HCT116 (cell line): ENCODE measurements around the gene RAB32. TPM values are rescaled to one million over a fixed set of nuclear protein-coding genes. Genes with fewer than 3 reads are reported as not detected.
"Not testable (repeated sequence)": the region's sequence is repeated elsewhere in the genome, so short reads cannot be mapped to it uniquely, and the experiment has no call there.

Experiments
- ATAC-seq: fragments of 200-7000 bp; cut with Tn5 transposase; 2 replicates; pipeline ENCODE4 v1.9.1; 2020; ENCODE audit warnings: mild to moderate bottlenecking, moderate library complexity
- BruUV-seq: library from RNA; stranded (reverse); fragments of 400-500 nt; replicated peaks from 2 replicates; lab custom pipeline; 2021; lab: Mats Ljungman, UMichigan
- CTCF ChIA-PET: fragments of 300-600 bp; sonication (Branson Sonifier 250); formaldehyde crosslinking; loops from one replicate; lab custom pipeline; 2021; ENCODE audit warnings: antibody characterized with exemption; lab: Charles Lee
- POLR2A ChIA-PET: fragments of 300-600, 350-600 bp; sonication (Branson Sonifier 250); formaldehyde crosslinking; loops from one replicate; lab custom pipeline; 2021; ENCODE audit warnings: antibody characterized with exemption; lab: Charles Lee
- RAD21 ChIA-PET, 2 experiments: fragments of 300-600 bp; sonication (Branson Sonifier 250); formaldehyde crosslinking; loops; one replicate each; lab custom pipeline; 2023; ENCODE audit warnings: low total read pairs in 2 of 2; ENCODE audit not compliant: uncharacterized antibody in 2 of 2, unreplicated experiment in 2 of 2, low non-redundant PET in 1 of 2; lab: Charles Lee
- DNase-seq: peaks from one replicate; pipeline ENCODE4 v3.0.0-alpha.2; 2010; ENCODE audit warnings: low read depth, low spot score
- H2AFZ ChIP-seq: fragments of 200-600 bp; shearing (Covaris generic), sonication (generic); 2 replicates; pipeline ENCODE4 v1.6.1; 2017; ENCODE audit warnings: low read depth, mixed run types, mixed read lengths, antibody characterized with exemption, low read length; ENCODE audit not compliant: poor library complexity, severe bottlenecking
- H3K27ac ChIP-seq: 2 replicates; pipeline ENCODE4 v1.5.1; 2012; ENCODE audit warnings: low read depth, low read length
- H3K27me3 ChIP-seq: fragments of 200-600 bp; sonication (generic); 2 replicates; pipeline ENCODE4 v1.6.1; 2016; ENCODE audit warnings: mixed run types, low read length, mixed read lengths; ENCODE audit not compliant: insufficient read depth
- H3K36me3 ChIP-seq, 2 experiments: fragments of 200-500 bp in 1 of 2; fragments of 200-600 bp in 1 of 2; sonication (Bioruptor generic) in 1 of 2; sonication (generic) in 1 of 2; 2 replicates each; pipeline versions ENCODE4 v1.5.1 to v1.6.1; 2014 to 2016; ENCODE audit warnings: low read length in 2 of 2, inconsistent platforms in 1 of 2, mixed read lengths in 1 of 2, mixed run types in 1 of 2; ENCODE audit not compliant: insufficient read depth in 2 of 2, control insufficient read depth in 1 of 2
- H3K4me1 ChIP-seq, 2 experiments: fragments of 200-600 bp in 1 of 2; sonication (generic) in 1 of 2; 2 replicates each; pipeline versions ENCODE4 v1.5.1 to v1.6.1; 2012 to 2017; ENCODE audit warnings: low read length in 2 of 2, inconsistent platforms in 1 of 2, mild to moderate bottlenecking in 1 of 2, mixed read lengths in 1 of 2, mixed run types in 1 of 2, moderate library complexity in 1 of 2; ENCODE audit not compliant: insufficient read depth in 2 of 2, control insufficient read depth in 1 of 2
- H3K4me2 ChIP-seq: fragments of 200-600 bp; sonication (generic); 2 replicates; pipeline ENCODE4 v1.6.1; 2017; ENCODE audit warnings: mixed run types, low read length, mixed read lengths
- H3K4me3 ChIP-seq, 2 experiments: fragments of 200-600 bp in 1 of 2; sonication (generic) in 1 of 2; replicated peaks in 1 of 2; 2 replicates each; pipeline ENCODE4 v1.5.1; 2011 to 2016; ENCODE audit warnings: low read length in 2 of 2, control low read depth in 1 of 2, low read depth in 1 of 2, mild to moderate bottlenecking in 1 of 2, mixed read lengths in 1 of 2, mixed run types in 1 of 2
- H3K79me2 ChIP-seq: fragments of 200-600 bp; sonication (generic); 2 replicates; pipeline ENCODE4 v1.6.1; 2017; ENCODE audit warnings: mild to moderate bottlenecking, mixed run types, low read length, moderate library complexity, mixed read lengths; ENCODE audit not compliant: insufficient read depth
- H3K9ac ChIP-seq: fragments of 200-600 bp; sonication (generic); 2 replicates; pipeline ENCODE4 v1.6.1; 2016; ENCODE audit warnings: low read length, mixed read lengths
- H3K9me2 ChIP-seq: fragments of 200-600 bp; sonication (generic), shearing (Covaris generic); 2 replicates; pipeline ENCODE4 v1.6.1; 2017; ENCODE audit warnings: mixed run types, mild to moderate bottlenecking, moderate library complexity; ENCODE audit not compliant: insufficient read depth
- H3K9me3 ChIP-seq, 2 experiments: fragments of 200-500 bp in 1 of 2; fragments of 200-600 bp in 1 of 2; sonication (Bioruptor generic) in 1 of 2; sonication (generic) in 1 of 2; 2 replicates each; pipeline ENCODE4 v1.6.1; 2014 to 2017; ENCODE audit warnings: low read length in 2 of 2, mixed read lengths in 2 of 2, inconsistent platforms in 1 of 2, low read depth in 1 of 2, mild to moderate bottlenecking in 1 of 2, mixed run types in 1 of 2, moderate library complexity in 1 of 2; ENCODE audit not compliant: control insufficient read depth in 1 of 2, insufficient read depth in 1 of 2
- H4K20me1 ChIP-seq: fragments of 200-600 bp; sonication (generic), shearing (Covaris generic); 2 replicates; pipeline ENCODE4 v1.6.1; 2017; ENCODE audit warnings: mixed run types, mild to moderate bottlenecking, moderate library complexity; ENCODE audit not compliant: insufficient read depth
- CBX3 ChIP-seq: IDR thresholded peaks from 2 replicates; pipeline ENCODE4 v1.6.1; 2012; ENCODE audit warnings: low read depth
- EZH2 ChIP-seq: fragments of 200-600 bp; sonication (generic); IDR thresholded peaks from 2 replicates; pipeline ENCODE4 v1.6.1; 2017; ENCODE audit warnings: antibody characterized with exemption, mixed run types
- POLR2AphosphoS5 ChIP-seq: IDR thresholded peaks from 2 replicates; pipeline ENCODE4 v1.6.1; 2011; ENCODE audit warnings: mild to moderate bottlenecking, low read depth, low read length, moderate library complexity
- SP1 ChIP-seq: IDR thresholded peaks from 2 replicates; pipeline ENCODE4 v1.6.1; 2012; ENCODE audit warnings: low read depth
- intact Hi-C: fragments of 100-400 bp; cut with micrococcal nuclease; formaldehyde crosslinking; loops from 2 replicates; pipeline ENCODE4 v1.10.0; 2022
- total RNA-seq: library from RNA; stranded (reverse); gene quantifications from one replicate; pipeline ENCODE4 v1.2.1, GENCODE V29; 2021; ENCODE audit not compliant: unreplicated experiment
- TF ChIP-seq, protein P1 (sequence below): IDR thresholded peaks from 2 replicates; pipeline ENCODE4 v1.6.1; 2012

Gene RAB32
- total RNA-seq, 1 experiment from 2014 or later = not detected

GRCh38 chr6:146568619-146569018, 25.0 kb downstream of the RAB32 start:
- H3K27ac ChIP-seq, H3K4me1 ChIP-seq, H3K9me3 ChIP-seq, H3K79me2 ChIP-seq, H3K36me3 ChIP-seq, H3K27me3 ChIP-seq, H3K4me2 ChIP-seq, RAD21 ChIA-PET, H3K9ac ChIP-seq, H3K9me2 ChIP-seq, intact Hi-C loops, POLR2A ChIA-PET, ATAC-seq, BruUV-seq, H2AFZ ChIP-seq, H3K4me3 ChIP-seq, H4K20me1 ChIP-seq, CTCF ChIA-PET, DNase-seq: not testable (repeated sequence)

GRCh38 chr6:146574211-146574610, 30.6 kb downstream of the RAB32 start:
- POLR2A ChIA-PET = no interaction called here
- RAD21 ChIA-PET = no interaction called here
- Histone ChIP-seq H3K36me3 (no peaks in the 10 kb centered on the region), H3K9me2 (no peaks in the 10 kb centered on the region), H3K4me1 (no peaks in the 10 kb centered on the region), H3K27me3 (no peaks in the 10 kb centered on the region), H3K4me2 (no peak overlapping the region), H3K79me2 (no peaks in the 10 kb centered on the region), H3K9ac (no peak overlapping the region), H4K20me1 (no peaks in the 10 kb centered on the region), H2AFZ (no peak overlapping the region), H3K27ac (no peak overlapping the region), H3K4me3 (no peak overlapping the region), H3K9me3 (no peaks in the 10 kb centered on the region)
- TF ChIP-seq EZH2 (no peak), POLR2AphosphoS5 (no peak), CBX3 (no peak), SP1 (no peak)
- TF ChIP-seq, protein P1, sequence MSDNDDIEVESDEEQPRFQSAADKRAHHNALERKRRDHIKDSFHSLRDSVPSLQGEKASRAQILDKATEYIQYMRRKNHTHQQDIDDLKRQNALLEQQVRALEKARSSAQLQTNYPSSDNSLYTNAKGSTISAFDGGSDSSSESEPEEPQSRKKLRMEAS = no peak
- no TSS peak for BruUV-seq
- DNase-seq (no peak), ATAC-seq (no peak)
- CTCF ChIA-PET = no interaction called here
- intact Hi-C loops = no loop called here
